Calu3 (cell line): ENCODE data around the gene SDK2. TPM values are rescaled to one million over a fixed set of nuclear protein-coding genes. Genes with fewer than 3 reads are reported as not detected.

ENCODE experiments used
- BruUV-seq: library from RNA; stranded (reverse); fragments of 400-500 nt; replicated peaks from 2 replicates; lab custom pipeline; 2021; lab: Mats Ljungman, UMichigan
- CTCF ChIA-PET: fragments of 300-600 bp; sonication (Branson Sonifier 250); formaldehyde crosslinking; loops from one replicate; lab custom pipeline; 2022; ENCODE audit warnings: antibody characterized with exemption; lab: Charles Lee
- DNase-seq: peaks from one replicate; pipeline ENCODE4 v3.0.0; 2022
- H3K27ac Mint-ChIP-seq: one replicate; pipeline ENCODE4 v1.8.0; 2022; ENCODE audit warnings: mixed read lengths; ENCODE audit not compliant: unreplicated experiment
- H3K27me3 Mint-ChIP-seq: one replicate; pipeline ENCODE4 v1.8.0; 2022; ENCODE audit warnings: mixed read lengths; ENCODE audit not compliant: unreplicated experiment
- H3K36me3 Mint-ChIP-seq: one replicate; pipeline ENCODE4 v1.8.0; 2022; ENCODE audit warnings: mild to moderate bottlenecking, moderate library complexity, mixed read lengths; ENCODE audit not compliant: insufficient read depth, unreplicated experiment
- H3K4me1 Mint-ChIP-seq: one replicate; pipeline ENCODE4 v1.8.0; 2022; ENCODE audit warnings: mild to moderate bottlenecking, low read depth, mixed read lengths; ENCODE audit not compliant: unreplicated experiment
- H3K4me3 Mint-ChIP-seq: one replicate; pipeline ENCODE4 v1.8.0; 2022; ENCODE audit warnings: mild to moderate bottlenecking, low read depth, moderate library complexity, mixed read lengths; ENCODE audit not compliant: unreplicated experiment
- H3K9me3 Mint-ChIP-seq: one replicate; pipeline ENCODE4 v1.8.0; 2022; ENCODE audit warnings: low read depth, mixed read lengths; ENCODE audit not compliant: unreplicated experiment
- intact Hi-C: fragments of 100-400 bp; cut with micrococcal nuclease; formaldehyde crosslinking; loops from one replicate; pipeline ENCODE4 v1.10.0; 2022; ENCODE audit not compliant: unreplicated experiment
- total RNA-seq: library from RNA; stranded (reverse); gene quantifications from 2 replicates; pipeline ENCODE4 v1.2.3, GENCODE V29; 2022
- TF ChIP-seq, protein P1 (sequence below): fragments of 200-600 bp; IDR thresholded peaks from one replicate; pipeline ENCODE4 v1.8.0; 2022; ENCODE audit warnings: antibody characterized with exemption; ENCODE audit not compliant: unreplicated experiment

SDK2 gene
- total RNA-seq, 1 experiment from 2014 or later, result not detected

DNA sequence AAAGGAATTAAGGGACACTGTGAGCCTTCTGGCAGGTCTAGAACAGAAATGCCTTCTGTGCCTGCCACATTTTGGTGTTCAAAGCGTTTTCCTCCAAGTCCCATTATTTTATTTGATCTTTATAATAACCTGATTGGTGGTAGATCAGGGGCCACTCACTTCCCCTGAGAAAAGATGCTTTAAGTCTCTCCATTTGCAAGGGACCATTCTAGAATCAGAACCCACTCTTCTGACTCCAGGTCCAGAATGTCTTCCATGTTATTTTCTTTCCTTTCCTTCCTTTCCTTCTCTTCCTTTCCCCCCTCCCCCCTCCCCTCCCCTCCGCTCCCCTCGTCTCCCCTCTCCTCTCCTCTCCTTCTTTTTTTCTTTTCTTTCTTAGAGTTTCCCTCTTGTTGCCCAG, 313.2 kb downstream of the SDK2 start:
- BruUV-seq, result no TSS peak
- peaks cover 7% of the 10 kb centered on the region for H3K4me1 Mint-ChIP-seq
- H3K9me3 Mint-ChIP-seq, result no peaks in the 10 kb centered on the region
- intact Hi-C loops, result no loop called here
- peaks cover 2% of the 10 kb centered on the region for H3K27me3 Mint-ChIP-seq
- TF ChIP-seq, protein P1, sequence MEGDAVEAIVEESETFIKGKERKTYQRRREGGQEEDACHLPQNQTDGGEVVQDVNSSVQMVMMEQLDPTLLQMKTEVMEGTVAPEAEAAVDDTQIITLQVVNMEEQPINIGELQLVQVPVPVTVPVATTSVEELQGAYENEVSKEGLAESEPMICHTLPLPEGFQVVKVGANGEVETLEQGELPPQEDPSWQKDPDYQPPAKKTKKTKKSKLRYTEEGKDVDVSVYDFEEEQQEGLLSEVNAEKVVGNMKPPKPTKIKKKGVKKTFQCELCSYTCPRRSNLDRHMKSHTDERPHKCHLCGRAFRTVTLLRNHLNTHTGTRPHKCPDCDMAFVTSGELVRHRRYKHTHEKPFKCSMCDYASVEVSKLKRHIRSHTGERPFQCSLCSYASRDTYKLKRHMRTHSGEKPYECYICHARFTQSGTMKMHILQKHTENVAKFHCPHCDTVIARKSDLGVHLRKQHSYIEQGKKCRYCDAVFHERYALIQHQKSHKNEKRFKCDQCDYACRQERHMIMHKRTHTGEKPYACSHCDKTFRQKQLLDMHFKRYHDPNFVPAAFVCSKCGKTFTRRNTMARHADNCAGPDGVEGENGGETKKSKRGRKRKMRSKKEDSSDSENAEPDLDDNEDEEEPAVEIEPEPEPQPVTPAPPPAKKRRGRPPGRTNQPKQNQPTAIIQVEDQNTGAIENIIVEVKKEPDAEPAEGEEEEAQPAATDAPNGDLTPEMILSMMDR, result no peak
- no peaks in the 10 kb centered on the region for H3K36me3 Mint-ChIP-seq
- H3K4me3 Mint-ChIP-seq, result no peak overlapping the region
- no peak for DNase-seq
- CTCF ChIA-PET, result no interaction called here
- no peak overlapping the region for H3K27ac Mint-ChIP-seq

DNA sequence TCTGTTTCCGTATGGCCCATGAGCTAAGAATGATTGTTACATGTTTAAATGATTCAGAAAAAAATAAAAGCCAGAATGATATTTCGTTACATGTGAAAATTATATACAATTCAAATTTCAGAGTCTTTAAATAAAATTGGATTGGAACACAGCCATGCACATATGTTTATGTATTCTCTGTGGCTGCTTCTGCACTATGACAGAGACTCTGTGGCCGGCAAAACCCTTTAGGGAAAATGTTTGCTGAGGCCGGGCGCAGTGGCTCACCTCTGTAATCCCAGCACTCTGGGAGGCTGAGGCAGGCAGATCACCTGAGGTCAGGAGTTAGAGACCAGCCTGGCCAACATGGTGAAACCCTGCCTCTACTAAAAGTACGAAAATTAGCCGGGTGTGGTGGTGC, 316.6 kb downstream of the SDK2 start:
- CTCF ChIA-PET, result no interaction called here
- Mint-ChIP-seq H3K4me3 (no peak overlapping the region), H3K36me3 (no peaks in the 10 kb centered on the region), H3K4me1 (no peaks in the 10 kb centered on the region), H3K9me3 (no peaks in the 10 kb centered on the region), H3K27me3 (peaks cover 26% of the 10 kb centered on the region), H3K27ac (no peak overlapping the region)
- intact Hi-C loops, result no loop called here
- TF ChIP-seq, protein P1, result no peak
- DNase-seq, result no peak
- no TSS peak for BruUV-seq

DNA sequence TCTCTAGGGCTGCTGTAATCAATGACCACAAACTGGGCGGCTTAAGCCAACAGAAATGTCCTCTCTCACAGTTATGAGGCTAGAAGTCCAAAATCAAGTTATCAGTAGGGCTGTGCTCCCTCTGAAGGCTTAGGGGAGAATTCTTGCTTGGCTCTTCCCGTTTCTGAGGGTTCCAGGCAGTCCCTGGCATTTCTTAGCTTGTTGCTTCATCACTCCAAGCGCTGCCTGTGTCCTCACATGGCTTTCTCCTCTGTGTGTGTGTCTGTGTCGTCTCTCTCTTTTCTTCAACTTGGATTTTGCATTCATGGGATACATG, 318.8 kb downstream of the SDK2 start:
- TF ChIP-seq, protein P1, result no peak
- no peaks in the 10 kb centered on the region for H3K9me3 Mint-ChIP-seq
- H3K27ac Mint-ChIP-seq, result no peak overlapping the region

DNA sequence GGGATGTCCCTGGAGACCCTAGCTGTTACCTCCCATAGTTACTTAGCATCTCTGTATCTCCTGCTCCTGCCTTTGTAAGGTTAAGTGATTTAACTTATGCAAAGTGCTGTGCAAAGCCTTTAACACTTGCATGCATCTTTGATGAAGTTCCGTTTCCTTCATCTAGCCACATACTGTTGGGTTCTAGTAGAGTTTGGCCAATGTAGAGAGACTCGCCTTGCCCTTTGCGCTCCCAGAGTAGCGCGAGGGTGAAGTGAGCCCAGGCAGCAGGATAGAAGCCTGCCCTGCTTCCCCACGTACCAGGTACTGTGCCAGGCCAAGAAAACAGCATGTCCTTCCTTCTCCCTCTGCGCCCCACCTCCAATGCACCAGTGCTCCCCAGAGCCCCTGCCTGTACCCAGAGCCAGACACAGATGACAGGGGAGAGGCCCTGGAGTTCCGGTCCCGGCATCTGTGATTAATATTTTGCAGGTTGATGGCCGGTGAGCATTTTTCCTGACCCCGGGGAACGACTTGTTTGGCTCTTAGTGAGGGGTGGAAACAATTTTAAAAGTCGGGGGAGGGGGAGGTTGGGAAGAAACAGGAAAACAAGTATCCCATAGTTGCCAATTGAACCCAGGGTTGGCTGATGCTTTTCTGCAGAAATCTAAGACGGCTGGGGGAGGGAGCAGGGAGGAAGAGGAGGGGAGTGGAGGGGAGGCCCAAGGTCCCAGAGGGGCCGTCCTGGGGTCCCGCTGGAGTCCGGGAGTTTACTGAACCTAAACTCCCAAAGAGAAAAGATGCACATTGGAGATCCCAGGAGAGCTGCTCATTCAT, 319.3 kb downstream of the SDK2 start:
- Mint-ChIP-seq H3K27ac (no peak overlapping the region), H3K9me3 (no peaks in the 10 kb centered on the region), H3K27me3 (peaks cover 26% of the 10 kb centered on the region), H3K36me3 (no peaks in the 10 kb centered on the region), H3K4me1 (no peaks in the 10 kb centered on the region), H3K4me3 (no peak overlapping the region)
- DNase-seq, result no peak
- TF ChIP-seq, protein P1, result no peak
- CTCF ChIA-PET, result no interaction called here
- intact Hi-C loops, result no loop called here
- BruUV-seq, result no TSS peak

More for the DNA sequence above, 318.8 kb downstream of the SDK2 start:
- DNase-seq, result no peak
- no peak overlapping the region for H3K4me3 Mint-ChIP-seq
- H3K36me3 Mint-ChIP-seq, result no peaks in the 10 kb centered on the region
- CTCF ChIA-PET, result no interaction called here
- H3K27me3 Mint-ChIP-seq, result peaks cover 26% of the 10 kb centered on the region
- no peaks in the 10 kb centered on the region for H3K4me1 Mint-ChIP-seq
- BruUV-seq, result no TSS peak
- intact Hi-C loops, result no loop called here
